GM18517 (cell line): Measurements from ENCODE around the gene CYP46A1.
A peak's percentile ranks its signal among the peaks of the same experiment; 100 is the strongest.

ENCODE experiments used
- ATAC-seq: cut with Tn5 transposase; IDR thresholded peaks from one replicate; pipeline ENCODE4 v1.9.1; 2021; ENCODE audit warnings: mild to moderate bottlenecking, moderate library complexity; ENCODE audit not compliant: unreplicated experiment

The CYP46A1 gene

GRCh38 chr14:99707420-99707819 lies 23.3 kb downstream of the CYP46A1 start:
- ATAC-seq, result no peak

GRCh38 chr14:99707921-99708320 lies 23.8 kb downstream of the CYP46A1 start:
- ATAC-seq, result no peak

- ATAC-seq, result no peak
Measured at GRCh38 chr14:99708449-99708848, 24.4 kb downstream of the CYP46A1 start.

- ATAC-seq, result no peak
Measured at GRCh38 chr14:99713972-99714371, 29.9 kb downstream of the CYP46A1 start.

- no peak for ATAC-seq
Measured at GRCh38 chr14:99715266-99716000, 31.3 kb downstream of the CYP46A1 start.

- no peak for ATAC-seq
Measured at GRCh38 chr14:99716091-99716849, 32.2 kb downstream of the CYP46A1 start.

GRCh38 chr14:99716850-99717681 lies 33.0 kb downstream of the CYP46A1 start:
- ATAC-seq, result no peak

DNA sequence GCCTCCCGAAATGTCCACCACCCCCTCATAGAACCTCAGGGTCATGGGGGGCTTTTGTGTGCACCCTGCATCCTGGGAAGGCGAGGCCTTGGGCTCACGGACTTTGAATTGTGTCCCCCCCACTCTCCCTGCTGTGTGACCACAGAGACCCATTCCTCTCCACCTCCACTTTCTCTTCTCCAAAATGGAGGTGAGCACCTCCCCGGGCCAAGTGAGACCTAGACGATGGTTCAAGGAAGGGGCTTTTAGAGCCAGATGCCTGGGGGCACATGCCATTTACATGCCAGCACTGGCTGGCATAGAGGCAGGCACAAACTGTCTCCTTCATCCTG lies 33.5 kb downstream of the CYP46A1 start:
- no peak for ATAC-seq

DNA sequence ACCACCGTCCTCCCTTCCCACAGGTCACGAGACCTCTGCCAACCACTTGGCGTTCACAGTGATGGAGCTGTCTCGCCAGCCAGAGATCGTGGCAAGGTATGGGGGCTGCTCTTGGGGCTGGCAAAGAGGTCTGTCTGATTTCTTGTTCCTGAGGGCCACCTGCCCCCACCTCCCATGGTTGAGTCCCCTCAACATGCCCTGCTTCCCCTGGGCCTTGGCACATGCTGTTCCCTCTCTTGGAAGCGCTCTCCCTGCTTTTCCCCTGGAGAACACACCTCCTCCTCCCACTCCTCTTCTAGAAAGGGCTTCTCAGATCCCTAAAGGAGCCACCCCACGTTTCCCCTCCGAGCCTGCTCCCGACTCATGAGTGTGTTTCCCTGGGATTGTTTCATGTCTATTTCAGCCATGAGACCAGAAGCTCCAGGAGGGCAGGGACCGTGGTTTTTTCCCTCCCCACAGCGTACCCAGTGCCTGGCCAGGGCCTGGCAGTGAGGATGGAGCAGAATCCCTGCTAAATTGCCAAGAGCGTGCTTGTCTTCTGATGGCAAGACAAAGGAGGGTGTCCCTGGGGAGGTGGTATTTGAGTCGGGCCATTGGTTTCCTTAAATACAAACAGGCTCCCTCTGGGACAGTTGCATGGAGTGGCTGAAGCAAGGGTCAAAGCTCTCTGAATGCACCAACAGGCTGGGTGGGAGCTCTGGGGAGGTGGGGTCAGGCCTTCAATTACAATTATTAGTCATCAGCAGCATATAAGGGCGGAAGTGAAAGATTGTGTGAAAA lies 34.1 kb downstream of the CYP46A1 start:
- ATAC-seq, result peak; percentile 88

GRCh38 chr14:99718811-99719192 lies 34.7 kb downstream of the CYP46A1 start:
- ATAC-seq, result peak; percentile 61

DNA sequence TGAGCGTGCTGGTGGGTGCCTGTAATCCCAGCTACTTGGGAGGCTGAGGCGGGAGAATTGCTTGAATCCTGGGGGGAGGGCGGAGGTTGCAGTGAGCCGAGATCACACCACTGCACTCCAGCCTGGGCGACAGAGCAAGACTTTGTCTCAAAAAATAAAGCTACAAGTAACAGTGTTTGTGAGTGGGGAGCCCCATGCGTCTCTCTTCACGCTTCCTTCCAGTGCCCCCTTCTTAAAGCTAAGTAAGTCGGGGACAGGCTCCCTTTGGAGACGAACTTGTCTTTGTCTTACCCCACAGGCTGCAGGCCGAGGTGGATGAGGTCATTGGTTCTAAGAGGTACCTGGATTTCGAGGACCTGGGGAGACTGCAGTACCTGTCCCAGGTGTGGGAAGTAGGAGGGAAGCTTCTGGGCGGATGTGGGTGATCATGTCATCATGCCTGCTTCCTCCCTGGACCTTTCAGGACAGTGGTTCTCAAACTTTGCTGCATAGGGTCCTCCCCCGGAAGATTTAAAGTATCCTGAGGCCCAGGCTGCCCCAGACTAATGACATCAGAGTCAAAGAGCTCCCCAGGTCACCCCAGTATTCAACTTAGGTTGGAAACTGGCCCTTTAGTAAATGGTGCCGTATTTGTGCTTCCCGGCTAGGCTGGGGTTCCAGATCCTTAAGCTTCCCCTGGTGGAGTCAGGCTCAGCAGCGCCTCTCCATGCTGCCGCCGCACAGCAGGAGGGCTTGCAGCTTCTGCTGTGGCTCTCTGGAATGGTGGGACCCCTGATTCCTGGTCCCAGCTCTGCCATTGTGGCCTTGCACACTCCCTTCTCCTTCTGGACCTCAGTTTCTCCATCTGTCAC lies 37.1 kb downstream of the CYP46A1 start:
- ATAC-seq, result no peak

- no peak for ATAC-seq
Measured at GRCh38 chr14:99721792-99722516, 37.9 kb downstream of the CYP46A1 start.

DNA sequence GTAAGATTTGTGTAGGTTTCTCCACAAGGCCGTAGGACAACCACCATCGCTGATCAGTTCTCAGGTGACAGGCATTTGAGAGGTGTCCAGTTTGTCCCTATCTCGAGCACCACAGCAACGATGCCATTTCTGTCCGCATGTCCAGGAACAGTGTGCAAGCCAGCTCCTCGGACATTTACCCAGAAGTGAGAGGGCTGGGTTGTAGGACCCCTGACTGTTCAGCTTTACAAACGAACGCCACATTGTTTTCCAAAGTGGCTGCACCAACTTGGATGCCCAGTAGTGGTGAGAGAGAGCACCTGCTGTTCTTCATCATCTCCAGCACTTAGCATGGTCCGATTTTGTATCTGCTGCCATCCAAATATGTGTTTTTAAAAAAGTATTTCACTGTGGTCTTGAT lies 38.6 kb downstream of the CYP46A1 start:
- no peak for ATAC-seq

DNA sequence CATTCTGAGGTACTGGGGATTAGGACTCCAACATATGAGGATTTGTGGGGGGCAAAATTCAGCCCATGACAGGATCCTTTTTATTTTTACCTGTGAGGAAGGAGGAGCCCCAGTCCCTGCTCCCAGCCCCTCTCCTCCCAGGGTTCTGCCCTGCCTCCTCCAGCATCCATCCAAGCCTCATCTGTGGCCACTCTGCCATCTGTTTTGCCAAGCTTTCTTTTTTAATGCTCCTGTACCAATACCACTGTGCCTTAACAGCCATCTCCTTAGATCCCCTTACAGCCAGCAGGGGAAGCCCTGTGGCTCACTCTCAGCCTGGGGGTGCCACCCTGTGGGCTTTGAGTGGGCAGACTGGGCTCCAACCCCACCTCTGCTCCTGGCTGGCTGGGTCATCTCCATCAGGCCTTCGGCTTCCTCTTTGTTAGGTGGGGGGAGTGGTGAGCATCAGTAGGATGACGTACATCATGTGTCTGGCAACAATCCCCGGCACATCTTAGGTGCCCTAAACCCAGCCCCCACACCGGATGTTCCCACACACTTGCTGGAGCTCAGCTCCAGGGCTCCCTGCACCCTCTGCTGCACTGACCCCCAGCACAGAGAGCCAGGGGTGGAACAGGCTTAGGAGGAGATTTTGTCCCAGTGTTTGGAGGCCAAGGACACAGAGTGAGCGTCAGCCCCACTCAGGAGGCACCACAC lies 40.2 kb downstream of the CYP46A1 start:
- ATAC-seq, result no peak

DNA sequence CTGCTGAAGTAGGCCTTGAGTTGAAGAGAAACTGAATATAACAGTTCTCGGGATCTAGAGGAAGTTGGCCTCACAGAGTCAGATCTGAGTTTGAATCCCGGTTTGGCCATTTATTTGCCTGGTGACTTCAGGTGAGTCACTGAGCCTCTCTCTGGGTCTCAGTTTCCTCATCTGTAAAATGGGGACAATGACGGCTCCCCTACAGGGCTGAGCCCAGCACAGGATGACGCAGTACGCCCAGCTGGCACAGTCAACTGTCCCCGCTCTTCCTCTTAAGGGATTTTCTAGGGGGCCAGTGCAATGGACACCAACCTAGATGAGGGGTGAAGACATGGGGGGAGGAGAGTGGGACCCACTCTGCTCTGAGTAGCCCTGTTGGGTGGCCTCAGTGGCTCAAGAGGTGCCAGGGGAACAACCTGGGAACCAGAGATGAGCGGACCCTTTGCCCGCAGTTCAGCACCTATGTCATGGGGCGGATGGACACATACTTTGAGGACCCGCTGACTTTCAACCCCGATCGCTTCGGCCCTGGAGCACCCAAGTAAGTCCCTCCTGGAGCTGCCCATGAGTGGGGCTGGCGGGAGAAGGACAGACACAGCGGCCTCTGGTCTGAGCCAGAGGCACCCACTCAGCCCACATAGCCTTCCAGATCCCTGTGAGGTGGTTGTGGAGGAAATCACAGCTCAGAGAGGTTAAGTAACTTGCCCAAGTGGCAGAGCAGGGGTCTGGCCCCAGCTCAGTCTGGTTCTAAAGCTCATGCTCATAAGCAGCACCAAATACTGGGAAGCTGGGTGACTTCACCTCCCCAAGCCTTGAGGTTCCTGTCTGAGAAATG lies 41.1 kb downstream of the CYP46A1 start:
- no peak for ATAC-seq

DNA sequence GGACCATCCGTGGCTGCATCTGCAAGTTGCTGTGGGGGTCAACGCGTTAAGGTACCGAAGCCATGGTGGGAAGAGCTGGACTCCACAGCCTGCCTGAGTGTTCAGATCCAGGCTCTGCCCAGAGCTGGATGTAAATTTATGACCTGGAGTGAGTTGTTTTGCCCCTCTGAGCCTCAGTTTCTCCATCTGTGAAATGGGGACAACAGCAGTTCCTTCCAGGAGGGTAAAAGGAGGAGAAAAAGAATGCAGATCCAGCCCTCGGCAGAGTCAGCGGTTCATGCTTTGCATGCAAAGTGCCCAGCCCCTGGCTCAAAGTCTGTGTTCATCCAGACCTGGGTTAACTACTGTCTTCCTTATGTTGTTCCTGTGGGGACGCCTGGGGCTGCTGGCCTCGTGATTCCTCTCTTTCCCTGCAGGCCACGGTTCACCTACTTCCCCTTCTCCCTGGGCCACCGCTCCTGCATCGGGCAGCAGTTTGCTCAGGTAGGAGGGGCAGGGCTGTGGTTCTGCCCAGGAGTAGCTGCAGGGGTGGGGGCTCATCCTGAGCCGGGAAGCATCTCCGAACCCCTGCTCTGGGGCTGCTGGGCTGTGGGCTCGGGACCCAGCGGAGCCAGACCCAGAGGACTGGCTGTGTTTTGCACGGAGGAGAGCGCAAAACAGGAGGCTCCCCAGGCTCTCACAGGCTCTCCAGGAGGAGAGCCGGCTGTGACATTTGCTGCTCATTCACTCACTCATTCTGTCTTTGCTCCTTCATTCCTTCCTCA lies 41.9 kb downstream of the CYP46A1 start:
- no peak for ATAC-seq

DNA sequence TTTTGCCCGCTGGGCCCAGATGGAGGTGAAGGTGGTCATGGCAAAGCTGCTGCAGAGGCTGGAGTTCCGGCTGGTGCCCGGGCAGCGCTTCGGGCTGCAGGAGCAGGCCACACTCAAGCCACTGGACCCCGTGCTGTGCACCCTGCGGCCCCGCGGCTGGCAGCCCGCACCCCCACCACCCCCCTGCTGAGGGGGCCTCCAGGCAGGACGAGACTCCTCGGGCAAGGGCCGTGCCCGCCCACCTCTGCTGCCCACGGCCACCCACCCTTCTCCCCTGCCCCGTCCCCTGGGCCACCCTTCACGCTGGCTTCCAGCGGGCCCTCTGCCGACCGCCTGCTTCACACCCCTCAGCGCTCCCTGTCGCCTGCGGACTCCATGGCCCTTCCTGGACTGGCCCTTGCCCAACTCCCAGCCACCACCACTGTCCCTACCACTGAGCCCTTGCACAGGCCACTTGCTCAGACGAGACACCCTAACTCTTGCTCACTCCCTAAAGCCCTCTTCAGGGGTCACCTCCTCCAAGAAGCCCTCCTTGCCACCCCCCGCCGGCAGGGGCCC lies 42.5 kb downstream of the CYP46A1 start:
- ATAC-seq, result no peak
